Jurkat, Clone E6-1 (cell line): ENCODE data around the gene ASTL.
A peak's percentile ranks its signal among the peaks of the same experiment; 100 is the strongest.
"Not testable (repeated sequence)": the region's sequence is repeated elsewhere in the genome, so short reads cannot be mapped to it uniquely, and the experiment has no call there.

Experiments used
- DNase-seq: peaks from one replicate; pipeline ENCODE4 v3.0.0-alpha.2; 2011; ENCODE audit warnings: low read depth, low spot score
- H3K4me3 ChIP-seq: 2 replicates; pipeline ENCODE4 v1.5.1; 2011; ENCODE audit warnings: mild to moderate bottlenecking, low read length, control low read depth, moderate library complexity

The ASTL gene

GRCh38 chr2:96148410-96149217 is 10.3 kb upstream of the ASTL start:
- DNase-seq = peak; percentile 94

DNA sequence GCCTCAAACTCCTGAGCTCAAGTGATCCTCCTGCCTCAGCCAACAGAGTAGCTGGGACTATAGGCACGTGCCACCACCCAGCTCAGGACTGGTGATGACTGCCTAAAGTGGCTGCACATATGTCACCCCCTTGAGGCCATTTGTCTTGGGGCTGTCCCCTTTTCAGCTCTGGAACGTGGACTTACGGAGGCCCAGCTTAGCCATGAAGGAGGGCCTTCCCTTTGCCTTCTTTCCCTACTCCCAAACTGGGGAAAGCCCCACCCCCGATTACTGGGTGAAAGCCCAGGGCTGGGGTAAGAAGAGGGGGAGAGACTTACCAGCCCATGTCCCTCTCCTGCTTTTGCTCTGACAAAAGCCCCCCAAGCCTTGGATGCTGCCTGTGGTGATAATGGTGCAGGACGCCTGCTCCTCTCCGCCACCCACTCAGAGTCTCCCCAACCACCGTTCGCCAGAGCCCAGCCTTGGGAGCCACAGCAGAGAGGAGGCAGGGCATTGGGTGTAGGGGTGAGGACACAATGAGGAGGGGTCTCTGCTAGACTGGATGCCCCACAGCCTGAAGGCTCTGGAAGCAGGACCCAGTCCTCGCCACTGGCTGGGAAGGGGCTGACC is 9.4 kb upstream of the ASTL start:
- H3K4me3 ChIP-seq = peak overlapping the region; percentile 41
- no peak for DNase-seq

More at GRCh38 chr2:96148410-96149217, 10.3 kb upstream of the ASTL start:
- H3K4me3 ChIP-seq = peak overlapping the region; percentile 41

DNA sequence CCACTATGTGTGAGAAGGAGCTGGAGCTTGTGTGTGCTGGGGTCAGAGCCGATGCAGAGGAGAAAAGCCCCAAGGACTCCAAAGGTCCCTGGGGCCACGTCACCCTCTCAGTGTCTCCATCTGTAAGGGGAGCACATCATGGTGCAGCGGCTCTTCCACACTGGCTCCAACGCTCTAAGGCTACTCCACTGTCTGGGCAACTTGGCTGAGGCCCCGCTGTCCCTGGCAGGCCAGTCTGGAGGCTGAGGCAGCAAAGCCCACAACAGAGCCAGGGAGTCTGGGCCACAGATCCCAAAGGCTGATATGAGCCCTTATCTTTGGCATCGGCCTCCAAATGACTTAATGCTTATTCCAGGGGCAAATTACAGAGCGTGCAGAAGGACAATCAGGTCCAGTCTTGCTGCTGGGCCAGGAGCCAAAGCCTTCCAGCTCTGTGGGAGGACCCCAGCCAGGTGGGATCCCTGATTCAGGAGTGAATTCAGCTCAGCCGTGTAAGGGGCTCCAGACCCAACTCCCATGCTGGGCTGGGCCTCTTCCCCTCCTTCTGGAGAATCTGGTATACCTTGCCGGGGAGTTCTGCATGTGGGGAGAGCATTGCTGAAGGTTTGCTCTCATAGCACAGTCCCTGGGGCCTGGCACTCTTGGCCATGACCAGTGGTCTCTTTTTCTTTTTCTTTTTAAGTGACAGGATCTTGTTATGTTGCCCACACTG is 8.7 kb upstream of the ASTL start:
- H3K4me3 ChIP-seq = peak overlapping the region; percentile 83
- no peak for DNase-seq

DNA sequence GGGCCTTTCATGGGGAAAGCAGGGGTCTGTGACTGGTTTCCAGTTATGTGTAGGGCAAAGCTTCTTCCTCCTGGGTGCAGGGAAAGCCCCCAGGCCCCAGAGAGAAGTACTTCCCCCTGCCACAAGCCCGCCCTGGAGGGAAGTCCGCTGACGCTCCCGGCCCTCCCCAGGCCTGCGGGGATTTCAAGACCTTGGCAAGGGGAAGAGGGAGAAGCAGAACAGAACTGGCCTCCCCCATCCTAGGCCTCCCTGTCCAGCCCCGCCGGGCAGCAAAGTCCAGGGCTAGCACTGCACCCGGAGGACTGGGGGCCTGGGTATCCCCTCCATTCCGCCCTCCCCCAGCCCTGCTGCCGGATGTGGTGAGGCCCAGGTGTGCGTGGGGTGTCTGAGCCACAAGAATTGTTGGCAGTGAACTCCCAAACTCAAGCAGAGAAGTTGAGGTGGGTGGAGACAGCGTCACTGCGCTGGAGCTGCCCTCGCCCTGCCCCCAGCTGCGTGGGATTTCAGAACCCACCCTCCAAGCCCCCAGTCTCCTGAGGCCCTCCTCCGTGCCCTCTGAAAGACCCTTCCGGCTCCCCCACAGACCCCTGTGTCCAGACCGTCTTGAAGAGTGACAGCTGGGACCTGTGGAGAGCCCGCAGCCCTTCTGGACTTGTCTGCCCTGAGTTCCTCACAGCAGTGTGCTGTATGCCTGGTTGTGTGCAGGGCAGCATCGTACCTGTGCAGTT is 8.0 kb upstream of the ASTL start:
- DNase-seq = peak; percentile 92

DNA sequence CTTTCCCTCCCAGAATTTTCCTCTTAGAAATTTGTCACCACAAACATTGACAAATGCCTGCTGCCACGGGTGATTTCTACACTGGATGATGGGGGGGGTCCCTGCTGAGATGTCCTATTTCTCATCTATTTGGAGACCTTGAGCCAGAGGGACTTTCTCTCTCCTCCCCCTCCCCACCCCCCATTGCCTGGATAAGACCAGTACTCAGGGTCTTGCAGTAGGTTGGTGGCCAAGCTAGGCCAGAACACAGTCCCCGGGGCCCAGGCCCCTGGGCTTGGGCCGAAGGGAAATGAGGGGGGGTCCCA is 7.5 kb upstream of the ASTL start:
- H3K4me3 ChIP-seq = peak overlapping the region; percentile 83
- no peak for DNase-seq

More for the DNA sequence above, 8.0 kb upstream of the ASTL start:
- H3K4me3 ChIP-seq = peak overlapping the region; percentile 83

- H3K4me3 ChIP-seq = peak within 1 kb of the TSS; percentile 83
- DNase-seq = peak; percentile 90
Observed at GRCh38 chr2:96145036-96145847, 6.9 kb upstream of the ASTL start, which contains the start of gene DUSP2. DUSP2 (minus strand) TSS chr2:96145440; CDS start chr2:96145354, 86 bp downstream.

DNA sequence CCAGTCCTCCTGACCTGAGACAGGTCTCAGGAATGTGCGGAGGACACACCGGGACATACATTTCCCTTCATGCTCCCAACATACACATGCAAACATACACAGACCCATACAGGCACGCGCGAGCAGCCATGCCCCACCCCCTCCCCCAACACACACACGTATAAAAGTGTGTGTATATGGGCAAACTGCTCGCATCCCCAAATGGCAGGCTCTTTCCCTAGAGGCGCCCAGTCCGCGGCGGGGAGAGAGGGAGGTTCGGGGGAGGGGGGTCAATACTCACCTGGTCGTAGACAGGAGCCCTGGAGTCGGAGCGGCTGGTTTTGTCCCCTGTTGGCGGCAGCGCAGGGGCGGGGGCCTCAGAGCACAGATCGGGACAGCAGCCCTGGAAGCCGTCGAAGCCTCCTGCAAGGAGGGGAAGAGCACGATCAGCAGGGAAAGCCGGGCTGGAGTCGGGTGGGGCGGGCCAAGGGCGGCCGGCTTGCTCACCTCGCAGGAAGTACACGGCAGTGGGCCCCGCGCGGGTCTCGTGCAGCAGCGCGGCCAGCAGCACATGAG is 6.3 kb upstream of the ASTL start:
- H3K4me3 ChIP-seq = peak overlapping the region; percentile 83

GRCh38 chr2:96143848-96144480 is 5.7 kb upstream of the ASTL start:
- H3K4me3 ChIP-seq = peak overlapping the region; percentile 83
- DNase-seq = no peak

More for the DNA sequence above, 6.3 kb upstream of the ASTL start:
- DNase-seq = no peak

DNA sequence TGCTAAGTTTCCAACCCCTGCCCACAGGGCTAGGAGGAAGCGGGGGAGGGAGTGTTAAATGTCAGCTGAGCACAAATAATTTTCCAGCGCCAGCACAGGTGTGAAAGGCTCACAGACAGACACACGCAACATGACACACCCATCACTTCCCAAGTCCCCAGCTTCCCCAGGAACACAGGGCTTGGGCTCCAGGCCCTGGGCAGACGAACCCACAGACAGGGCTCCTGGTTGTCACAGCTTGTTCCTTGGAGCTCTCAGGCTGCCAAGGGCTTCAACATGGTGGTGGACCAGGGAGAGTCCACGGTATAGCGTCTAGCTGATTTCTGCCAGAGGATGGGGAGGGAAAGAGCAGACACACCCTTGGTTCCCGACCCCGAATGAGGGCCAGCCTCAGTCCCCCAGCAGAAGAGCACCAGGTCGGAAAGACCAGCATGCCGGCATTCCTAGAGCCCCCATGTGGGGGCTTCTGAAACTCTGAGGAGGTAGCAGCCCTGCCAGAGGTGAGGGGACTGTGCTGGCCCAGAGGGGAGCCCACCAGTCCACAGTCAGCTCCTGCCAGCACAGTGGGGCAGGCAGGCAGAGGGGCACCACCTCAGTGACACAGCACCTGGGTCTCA is 5.0 kb upstream of the ASTL start:
- DNase-seq = no peak
- peak overlapping the region; percentile 83 for H3K4me3 ChIP-seq

DNA sequence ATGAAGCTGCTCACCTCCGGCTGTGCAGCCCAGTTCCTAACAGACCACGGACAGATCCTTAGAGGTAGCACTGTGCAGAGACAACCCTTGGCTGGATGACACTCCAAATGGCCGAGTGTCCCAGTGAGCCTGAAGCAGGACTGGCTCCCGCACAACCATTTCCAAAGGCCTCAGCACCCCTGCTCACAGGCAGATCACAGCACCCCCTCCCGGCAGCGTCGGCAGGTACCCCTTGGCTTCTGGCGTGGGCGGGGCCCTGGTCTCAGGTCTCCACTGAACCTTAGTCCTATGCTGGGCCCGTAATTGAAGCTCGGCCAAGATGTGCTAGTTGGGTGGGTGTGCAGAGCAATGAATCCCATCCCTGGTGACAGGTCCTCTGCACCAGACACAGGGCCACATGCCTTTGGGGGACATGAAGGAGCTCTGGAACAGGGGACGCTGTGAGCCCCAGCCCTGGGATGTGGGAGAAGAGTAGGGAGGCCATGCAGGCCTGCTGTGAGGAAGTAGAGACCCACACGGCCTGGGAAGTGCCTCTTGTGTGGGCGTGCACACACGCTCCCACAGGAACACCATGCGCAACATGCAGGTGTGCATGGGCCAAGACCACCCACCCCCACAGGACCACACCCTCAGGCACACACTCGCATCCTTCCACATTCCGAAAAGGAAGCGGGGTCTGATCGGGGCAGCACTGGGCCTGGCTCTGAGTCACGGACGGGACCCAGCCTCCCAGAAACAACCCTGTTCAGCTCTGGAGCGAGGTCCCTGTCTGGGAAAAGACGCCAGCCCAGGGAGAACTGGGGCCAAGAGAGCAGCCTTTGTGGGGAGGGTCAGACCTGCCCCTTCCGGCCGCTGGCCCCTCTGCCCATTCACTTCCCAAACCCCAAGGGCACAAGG is 4.2 kb upstream of the ASTL start:
- no peak overlapping the region for H3K4me3 ChIP-seq
- no peak for DNase-seq

GRCh38 chr2:96141624-96141967 is 3.3 kb upstream of the ASTL start:
- H3K4me3 ChIP-seq, DNase-seq: not testable (repeated sequence)

- H3K4me3 ChIP-seq = no peak overlapping the region
- no peak for DNase-seq
Observed at GRCh38 chr2:96140941-96141623, 2.8 kb upstream of the ASTL start.

DNA sequence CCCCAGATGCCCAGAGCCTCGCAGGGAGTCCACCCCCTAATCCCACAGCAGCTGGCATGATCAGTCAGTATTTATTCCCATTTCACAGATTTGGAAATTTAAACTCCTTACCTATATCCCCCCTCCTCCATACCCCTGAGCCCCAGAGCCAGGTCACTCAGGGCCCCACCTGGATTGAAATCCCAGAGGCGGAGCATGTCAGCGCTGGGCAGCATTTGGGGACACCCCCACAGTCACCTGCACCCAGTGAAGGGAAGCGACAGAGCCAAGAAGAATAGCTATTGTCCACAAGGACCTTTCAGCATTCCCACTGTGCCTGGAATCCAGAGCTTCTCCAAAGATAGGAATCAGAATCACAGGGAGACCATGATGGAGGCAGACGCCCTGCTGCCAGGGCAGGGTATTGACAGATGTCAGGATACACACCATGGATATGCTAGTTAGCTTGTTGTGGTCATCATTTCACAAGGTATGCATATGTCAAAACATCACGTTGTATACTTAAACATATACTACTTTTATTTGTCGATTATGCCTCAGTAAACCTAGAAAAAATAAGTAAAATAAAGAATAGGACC is 968 bp upstream of the ASTL start:
- DNase-seq = no peak
- H3K4me3 ChIP-seq = no peak overlapping the region

- no peak for DNase-seq
- H3K4me3 ChIP-seq = no peak overlapping the region
Observed at GRCh38 chr2:96137321-96138178, 752 bp downstream of the ASTL start.

DNA sequence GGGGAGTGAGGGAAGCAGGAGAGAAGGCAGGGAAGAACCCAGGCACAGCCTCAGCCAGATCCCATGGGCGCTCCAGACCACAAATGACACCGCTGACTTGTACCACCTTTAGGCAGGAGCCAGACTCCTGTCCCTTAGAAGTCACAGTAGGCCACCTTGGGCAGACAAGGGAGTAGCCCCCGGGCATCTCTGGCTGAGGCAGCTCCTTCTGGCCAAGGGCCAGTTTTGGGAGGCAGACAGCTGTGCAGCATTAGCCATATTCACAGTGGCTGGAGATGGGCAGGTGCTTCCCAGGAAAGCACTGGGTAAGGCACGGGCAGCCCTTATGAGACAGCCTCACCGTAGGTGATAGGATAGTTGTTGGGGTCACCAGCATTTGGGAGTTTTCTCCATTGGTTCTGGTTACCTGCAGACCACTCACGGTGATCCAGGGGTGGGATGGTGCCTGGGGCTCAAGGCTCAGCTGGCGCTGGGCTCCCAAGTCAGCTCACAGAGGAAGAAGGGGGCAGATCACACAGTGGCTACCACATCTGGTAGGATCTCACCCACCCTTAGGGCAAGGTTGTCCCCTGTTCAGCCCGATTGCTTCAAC is 2.1 kb downstream of the ASTL start:
- no peak for DNase-seq
- no peak overlapping the region for H3K4me3 ChIP-seq
